Measurements from ENCODE around the gene CCDC177. TPM values are rescaled to one million over a fixed set of nuclear protein-coding genes. Genes with fewer than 3 reads are reported as not detected.

The CCDC177 gene
- total RNA-seq (ENCODE audit: low replicate concordance) = 0.21 and 3.4 TPM in 2 replicates
- long read RNA-seq = 0 reads

GRCh38 chr14:69574263-69574953 lies at the start of gene CCDC177:
CCDC177 (minus strand) TSS chr14:69574871; CDS start chr14:69573622, 1,249 bp downstream.
- peak; percentile 82 for DNase-seq (ENCODE audit: extremely low spot score, unreplicated experiment)
- Mint-ChIP-seq H3K4me1 (ENCODE audit: unreplicated experiment) (peaks cover 5% of the 10 kb centered on the region), H3K27me3 (peaks cover 38% of the 10 kb centered on the region), H3K36me3 (peaks cover 6% of the 10 kb centered on the region), H3K27ac (peak within 1 kb of the TSS; percentile 76), H3K9me3 (no peaks in the 10 kb centered on the region), H3K4me3 (peak within 1 kb of the TSS; percentile 90)
- TF ChIP-seq CTCF (conservative IDR thresholded peaks at IDR 0.05) = peak; percentile 100

- no peak for DNase-seq (ENCODE audit: extremely low spot score, unreplicated experiment)
- TF ChIP-seq CTCF (conservative IDR thresholded peaks at IDR 0.05) = no peak
- Mint-ChIP-seq H3K36me3 (peaks cover 11% of the 10 kb centered on the region), H3K9me3 (no peaks in the 10 kb centered on the region), H3K4me1 (ENCODE audit: unreplicated experiment) (peaks cover 44% of the 10 kb centered on the region), H3K27me3 (no peaks in the 10 kb centered on the region), H3K27ac (no peak overlapping the region), H3K4me3 (no peak overlapping the region)
These were observed 49.5 kb upstream of the CCDC177 start for GRCh38 chr14:69624136-69624535.

- peaks cover 17% of the 10 kb centered on the region for H3K36me3 Mint-ChIP-seq
- no peak for TF ChIP-seq CTCF (conservative IDR thresholded peaks at IDR 0.05)
- peak overlapping the region; percentile 89 for H3K27ac Mint-ChIP-seq
- H3K27me3 Mint-ChIP-seq = no peaks in the 10 kb centered on the region
- H3K4me3 Mint-ChIP-seq = peak overlapping the region; percentile 4
- H3K4me1 Mint-ChIP-seq (ENCODE audit: unreplicated experiment) = peaks cover 65% of the 10 kb centered on the region
- no peak for DNase-seq (ENCODE audit: extremely low spot score, unreplicated experiment)
- H3K9me3 Mint-ChIP-seq = no peaks in the 10 kb centered on the region
These were observed 46.3 kb upstream of the CCDC177 start for GRCh38 chr14:69620981-69621380.

GRCh38 chr14:69620211-69620611 lies 45.5 kb upstream of the CCDC177 start:
- peaks cover 65% of the 10 kb centered on the region for H3K4me1 Mint-ChIP-seq (ENCODE audit: unreplicated experiment)
- H3K27ac Mint-ChIP-seq = peak overlapping the region; percentile 89
- H3K27me3 Mint-ChIP-seq = no peaks in the 10 kb centered on the region
- peaks cover 17% of the 10 kb centered on the region for H3K36me3 Mint-ChIP-seq
- no peaks in the 10 kb centered on the region for H3K9me3 Mint-ChIP-seq
- peak overlapping the region; percentile 77 for H3K4me3 Mint-ChIP-seq
- no peak for TF ChIP-seq CTCF (conservative IDR thresholded peaks at IDR 0.05)
- DNase-seq (ENCODE audit: extremely low spot score, unreplicated experiment) = no peak

GRCh38 chr14:69619012-69619411 lies 44.3 kb upstream of the CCDC177 start:
- peak overlapping the region; percentile 40 for H3K4me3 Mint-ChIP-seq
- H3K9me3 Mint-ChIP-seq = no peaks in the 10 kb centered on the region
- no peaks in the 10 kb centered on the region for H3K27me3 Mint-ChIP-seq
- H3K4me1 Mint-ChIP-seq (ENCODE audit: unreplicated experiment) = peaks cover 71% of the 10 kb centered on the region
- peak overlapping the region; percentile 89 for H3K27ac Mint-ChIP-seq
- no peak for TF ChIP-seq CTCF (conservative IDR thresholded peaks at IDR 0.05)
- no peak for DNase-seq (ENCODE audit: extremely low spot score, unreplicated experiment)
- peaks cover 17% of the 10 kb centered on the region for H3K36me3 Mint-ChIP-seq

Data from type B pancreatic cell (in vitro differentiated cells).